ENCODE measurements around the gene TLCD5.

TLCD5 gene

DNA sequence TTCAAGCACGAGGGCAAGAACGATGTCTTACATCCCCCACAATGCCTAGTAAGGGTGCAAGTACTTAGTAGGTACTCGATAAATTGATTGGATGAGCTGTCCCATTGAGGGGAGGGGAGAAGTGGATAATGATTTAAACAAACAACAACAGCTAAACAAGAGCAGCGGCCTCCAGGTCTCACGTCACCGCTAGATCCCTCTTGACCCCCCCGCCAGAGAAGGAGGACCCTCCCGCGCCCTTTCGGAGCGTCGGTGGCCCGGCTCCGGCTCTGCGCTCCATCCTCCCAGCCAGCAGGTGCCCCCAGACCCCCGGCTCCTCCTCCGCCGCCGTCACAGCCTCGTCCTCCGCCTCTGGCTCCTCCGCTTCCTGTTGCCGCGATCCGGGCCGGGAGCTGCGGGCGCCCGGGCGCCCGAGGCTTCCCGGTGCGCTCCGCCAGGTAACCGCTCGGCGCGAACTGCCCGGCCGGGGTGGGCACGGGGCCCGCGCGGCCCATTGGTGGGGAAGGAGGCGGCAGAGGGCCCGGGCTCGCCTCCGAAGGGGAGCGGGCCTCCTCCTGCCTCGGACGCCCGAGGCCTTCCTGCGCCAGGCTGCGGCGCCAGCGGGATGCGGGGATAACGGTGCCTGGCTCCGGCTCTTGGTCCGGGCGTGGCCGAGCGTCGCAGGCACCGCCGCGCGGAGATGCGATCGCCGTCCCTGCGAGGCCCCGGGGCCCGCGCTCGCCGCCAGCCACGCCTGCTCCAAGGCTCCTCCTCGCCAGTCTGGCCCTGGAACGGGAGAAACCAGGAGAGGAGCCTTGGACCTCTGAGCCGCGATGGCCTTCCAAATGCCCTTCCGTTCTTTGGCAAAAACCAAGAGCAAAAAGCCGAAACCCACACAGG is at the start of gene TLCD5:
TSS of gene TLCD5 (plus strand) at position 368 of the 879 bp plus-strand sequence. CDS start 2,143 bp downstream, outside the sequence.
- DNase-seq, result no peak

DNA sequence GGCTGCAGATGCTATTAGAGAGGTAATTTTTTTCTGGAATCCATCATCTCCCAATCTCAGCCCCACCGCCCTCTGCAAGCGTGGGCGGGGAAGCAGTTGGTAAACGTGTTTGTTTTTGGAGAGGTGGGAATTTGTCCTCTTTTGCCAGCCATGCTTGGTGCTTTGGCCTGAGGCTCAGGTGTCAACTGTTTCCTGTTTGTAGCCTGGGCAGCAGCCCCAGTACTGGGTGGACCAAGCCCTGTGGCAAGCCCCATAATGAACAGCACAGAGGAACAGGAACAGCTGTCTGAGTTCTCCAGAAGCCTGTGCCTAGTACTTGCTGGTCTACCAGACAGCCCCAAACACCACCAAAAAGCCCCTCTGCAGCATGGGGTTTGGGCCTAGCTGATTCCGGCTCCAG is 45.6 kb upstream of the TLCD5 start:
- DNase-seq, result no peak

DNA sequence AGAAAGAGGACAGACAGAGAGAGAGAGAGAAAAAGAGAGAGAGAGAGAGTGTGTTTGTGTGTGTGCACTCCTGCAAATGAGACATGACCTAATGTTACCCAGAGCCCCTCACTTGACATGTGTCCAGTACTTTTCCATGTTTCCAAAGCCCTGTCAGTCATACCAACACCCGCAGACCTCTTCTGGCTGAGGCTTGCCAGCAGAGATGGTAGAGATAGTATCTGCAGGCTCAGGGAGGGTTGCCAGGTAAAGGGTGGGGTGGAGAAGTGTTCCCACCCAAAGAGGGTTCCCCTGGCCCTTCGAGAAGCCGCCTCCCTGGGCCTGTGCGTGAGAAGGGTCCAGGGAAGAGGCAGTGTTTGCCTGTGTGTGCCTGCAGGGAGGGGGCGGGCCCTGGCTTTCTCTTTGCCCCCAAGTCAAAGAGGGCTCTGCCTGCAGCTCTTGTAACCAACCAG is 44.5 kb upstream of the TLCD5 start:
- no peak for DNase-seq

DNA sequence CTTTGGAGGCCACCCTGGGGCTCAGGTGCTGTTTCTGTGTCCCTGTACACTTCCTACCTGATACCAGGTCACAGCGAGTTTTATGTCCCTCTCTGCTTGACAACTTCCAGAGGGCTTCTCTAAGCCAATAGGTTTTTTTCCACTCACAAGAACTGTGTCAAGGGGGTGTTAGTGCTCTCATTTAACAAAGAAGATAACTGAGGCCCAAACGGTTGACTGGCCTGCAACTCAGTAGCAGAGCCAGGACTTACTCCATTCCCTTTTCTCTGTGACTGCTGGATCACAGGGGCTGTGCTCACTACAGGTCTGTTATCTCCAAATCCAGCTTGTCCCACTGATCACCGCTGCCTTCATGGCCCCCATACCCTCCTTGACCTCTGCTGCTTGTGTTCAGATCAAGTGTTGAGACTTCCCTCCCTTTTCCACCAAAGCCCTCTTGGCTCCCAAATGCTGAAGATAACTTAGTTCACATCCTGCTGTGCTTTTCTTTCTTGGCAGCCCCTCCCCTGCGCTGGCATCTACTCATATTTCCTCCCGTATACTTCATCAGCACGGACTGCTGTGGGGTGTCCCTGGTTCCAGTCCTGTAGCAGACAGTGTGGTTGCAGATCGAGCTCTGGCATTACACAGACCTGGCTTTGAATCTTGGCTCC is 43.8 kb upstream of the TLCD5 start:
- DNase-seq, result no peak

DNA sequence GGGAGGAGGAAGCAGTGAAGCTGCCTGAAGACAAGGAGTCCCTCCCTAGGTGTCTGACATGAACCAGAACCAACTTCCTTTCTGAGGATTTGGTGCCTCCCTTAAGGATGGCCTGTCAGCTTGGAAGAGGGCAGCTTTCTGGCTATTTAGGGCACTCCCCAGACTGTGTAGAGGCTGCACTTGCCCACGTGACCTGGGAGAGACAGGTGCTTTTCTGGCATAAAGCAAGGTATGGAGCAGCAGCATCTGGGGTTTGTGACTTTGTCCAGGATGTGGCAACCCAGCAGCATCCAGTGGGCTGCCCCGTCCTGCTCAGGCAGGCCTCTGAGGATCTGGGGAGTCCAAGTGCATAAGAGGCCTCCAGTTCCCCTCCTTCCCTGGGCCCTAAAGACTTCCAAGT is 42.0 kb upstream of the TLCD5 start:
- DNase-seq, result no peak

DNA sequence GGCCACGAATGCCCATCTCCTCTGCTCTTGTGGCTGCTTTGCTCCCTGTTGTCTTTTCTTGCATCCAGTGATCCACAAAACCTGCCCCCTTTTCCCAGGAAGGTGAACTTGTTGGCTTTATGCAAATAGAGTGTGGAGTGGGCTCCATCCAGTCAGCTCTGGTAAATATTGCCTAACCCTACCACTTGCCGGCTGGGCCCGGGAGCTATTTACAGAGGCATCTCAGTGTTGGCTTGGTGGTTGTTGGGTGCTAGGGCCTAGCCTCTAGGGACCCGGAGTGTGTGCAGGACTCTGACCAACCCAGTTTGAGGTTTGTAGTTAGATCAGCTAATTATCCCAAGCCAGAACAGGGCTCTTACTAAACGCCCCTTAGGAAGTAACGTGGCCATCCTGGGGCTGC is 40.8 kb upstream of the TLCD5 start:
- DNase-seq, result no peak

DNA sequence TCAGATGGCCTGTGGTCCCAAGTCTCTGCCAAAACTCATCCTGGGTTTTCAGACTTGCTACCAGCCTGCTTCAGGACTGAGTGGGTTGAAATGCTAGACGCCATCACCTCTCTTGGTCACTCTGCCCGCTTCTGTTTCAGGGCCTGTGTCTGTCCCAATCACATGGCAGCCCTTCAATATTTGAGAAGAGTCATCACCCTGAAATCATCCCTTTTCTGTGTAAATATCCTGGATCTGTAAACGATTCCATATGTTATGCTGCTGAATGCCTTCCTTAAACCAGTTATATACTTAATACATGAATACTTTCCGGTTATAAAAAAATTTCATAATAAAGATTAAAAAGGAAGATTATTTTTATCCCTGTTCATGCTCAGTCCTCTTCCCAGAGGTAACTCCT is 39.8 kb upstream of the TLCD5 start:
- no peak for DNase-seq

DNA sequence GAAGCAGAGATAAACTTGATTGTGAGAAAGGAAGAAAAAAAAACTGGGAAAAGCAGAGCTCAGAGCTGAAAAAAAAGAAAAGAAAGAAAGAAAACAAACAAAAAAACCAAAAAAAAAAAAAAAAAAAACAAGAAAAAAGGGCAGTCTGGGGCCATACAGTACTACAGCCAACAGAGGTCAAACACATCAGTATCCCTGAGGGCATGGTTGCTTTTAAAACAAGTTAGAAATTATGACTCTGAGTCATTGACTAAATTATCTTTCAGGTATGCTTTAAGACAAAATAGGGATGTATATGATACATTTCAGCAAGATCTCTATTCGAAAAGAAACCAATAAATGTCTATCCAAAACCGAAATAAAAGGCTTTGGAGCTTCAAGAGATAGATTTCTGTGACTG is 37.1 kb upstream of the TLCD5 start:
- no peak for DNase-seq

DNA sequence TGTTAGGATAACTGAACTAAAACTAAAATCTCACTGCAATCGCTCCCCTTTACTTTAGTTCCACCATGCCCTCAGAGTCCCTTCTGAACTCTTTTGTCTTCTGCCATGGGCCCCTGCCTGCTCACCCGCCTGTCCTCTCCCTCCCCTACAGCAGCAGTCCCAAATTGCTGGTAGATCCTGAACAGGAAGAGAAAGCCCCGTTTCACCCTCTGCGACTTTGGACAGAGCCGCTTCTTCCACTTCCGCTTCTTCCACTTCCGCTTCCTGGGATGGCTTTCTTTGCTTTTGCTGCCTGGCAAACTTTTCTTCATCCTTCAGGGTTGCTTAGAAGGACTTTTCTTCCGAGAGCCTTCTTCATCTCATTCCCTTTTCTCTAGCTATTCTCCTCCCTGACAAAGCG is 35.7 kb upstream of the TLCD5 start:
- no peak for DNase-seq

DNA sequence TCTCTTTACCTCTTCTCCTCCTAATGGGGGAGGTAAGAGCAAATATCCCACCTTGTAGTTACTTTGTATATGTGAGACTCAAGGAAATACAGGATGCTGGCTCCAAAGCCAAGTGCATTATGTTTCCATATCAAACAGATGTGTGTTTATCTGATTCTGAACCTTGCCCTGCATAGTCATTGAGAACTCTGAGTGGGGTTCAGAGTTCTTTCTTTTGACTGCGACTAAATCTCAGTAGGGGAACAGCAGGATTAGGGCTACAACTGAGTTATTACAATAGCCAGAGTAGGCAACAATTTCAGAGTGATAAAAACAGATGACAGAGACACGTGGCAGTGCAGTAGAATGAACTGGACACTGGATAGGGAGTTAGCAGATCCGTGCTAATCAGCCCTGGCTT is 34.1 kb upstream of the TLCD5 start:
- no peak for DNase-seq

DNA sequence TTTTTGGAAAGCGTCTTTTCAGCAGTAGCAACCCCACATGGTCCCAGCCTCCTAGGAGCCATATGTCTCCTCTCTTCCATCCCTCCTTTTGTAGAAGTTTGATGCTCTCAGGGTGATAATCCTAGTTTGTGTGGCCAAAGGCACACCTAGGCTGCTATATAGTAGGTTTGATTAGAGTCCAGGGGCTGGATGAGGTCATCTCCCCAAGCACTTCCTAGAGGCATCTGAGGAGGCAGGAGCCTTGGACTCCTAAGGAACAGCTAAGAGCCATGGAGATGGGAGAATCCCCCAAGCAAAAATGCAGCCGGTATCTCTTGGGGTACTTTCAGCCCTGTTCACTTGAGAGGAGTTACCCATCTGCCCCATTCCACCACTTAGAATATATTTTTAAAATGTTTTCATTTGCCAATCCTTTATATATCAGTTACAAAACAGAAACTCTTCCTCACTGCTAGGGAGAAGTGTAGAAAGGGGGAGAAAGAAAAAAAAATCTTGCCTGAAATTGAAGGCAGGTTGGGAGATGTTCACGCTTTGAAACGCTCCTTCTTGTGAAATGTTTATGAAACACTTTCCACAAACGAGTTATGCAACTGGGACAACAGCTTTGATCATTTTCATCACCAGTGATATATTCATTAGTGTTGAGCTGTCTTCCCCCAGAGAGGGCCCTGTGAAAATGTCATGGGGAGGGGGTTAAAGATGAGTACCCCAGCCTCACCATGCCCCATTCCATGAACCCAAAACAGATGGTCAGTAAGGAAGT is 31.9 kb upstream of the TLCD5 start:
- no peak for DNase-seq

DNA sequence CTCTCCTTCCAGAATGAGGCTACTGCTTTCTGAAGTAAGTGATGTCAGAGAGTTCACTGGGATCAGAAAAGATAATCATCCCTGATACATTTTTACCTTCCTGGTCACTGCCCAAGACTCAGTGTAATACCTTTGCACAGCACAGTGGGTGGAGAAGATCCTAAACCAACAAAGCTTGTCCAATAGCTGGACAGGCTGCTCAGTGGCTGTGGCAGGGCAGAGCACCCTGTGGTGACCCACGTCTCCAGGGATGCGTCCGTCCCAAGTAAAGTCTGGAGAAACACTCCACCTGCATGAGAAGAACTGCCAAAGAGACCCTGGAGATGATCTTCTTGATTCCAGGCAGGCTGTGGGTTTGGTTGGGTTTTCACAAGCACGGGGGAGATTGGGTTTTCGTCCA is 31.0 kb upstream of the TLCD5 start:
- no peak for DNase-seq

DNA sequence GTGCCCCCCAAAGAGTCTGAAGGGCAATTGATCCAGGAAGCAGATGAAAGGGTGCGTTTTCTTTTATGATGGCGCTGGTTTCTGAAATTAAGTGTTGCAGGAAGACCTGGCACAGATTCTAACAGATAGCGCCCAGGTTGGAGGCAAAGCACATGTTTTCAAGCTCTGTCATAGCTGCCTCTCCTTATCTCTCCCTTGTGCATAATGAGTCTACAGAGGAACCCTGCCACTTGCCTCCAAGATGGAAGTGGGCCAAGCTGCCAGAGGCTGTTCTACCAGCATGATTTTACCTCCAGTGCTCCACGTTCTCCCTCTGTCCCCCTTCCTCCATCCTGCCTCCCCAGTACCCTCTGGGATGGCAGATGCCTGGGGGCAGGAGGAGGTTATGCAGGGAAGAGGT is 30.0 kb upstream of the TLCD5 start:
- no peak for DNase-seq

DNA sequence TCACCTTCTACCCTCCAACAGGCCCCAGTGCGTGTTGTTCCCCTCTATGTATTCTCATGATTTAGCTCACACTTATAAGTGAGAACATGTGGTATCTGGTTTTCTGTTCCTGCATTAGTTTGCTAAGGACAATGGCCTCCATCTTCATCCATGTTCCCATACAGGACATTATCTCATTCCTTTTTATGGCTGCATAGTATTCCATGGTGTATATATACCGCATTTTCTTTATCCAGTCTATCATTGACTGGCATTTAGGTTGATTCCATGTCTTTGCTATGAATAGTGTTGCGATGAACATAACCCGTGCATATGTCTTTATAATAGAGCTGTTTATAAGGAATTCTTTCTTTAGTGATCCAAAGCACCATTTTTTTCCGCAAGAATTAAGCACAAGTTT is 28.5 kb upstream of the TLCD5 start:
- DNase-seq, result no peak

DNA sequence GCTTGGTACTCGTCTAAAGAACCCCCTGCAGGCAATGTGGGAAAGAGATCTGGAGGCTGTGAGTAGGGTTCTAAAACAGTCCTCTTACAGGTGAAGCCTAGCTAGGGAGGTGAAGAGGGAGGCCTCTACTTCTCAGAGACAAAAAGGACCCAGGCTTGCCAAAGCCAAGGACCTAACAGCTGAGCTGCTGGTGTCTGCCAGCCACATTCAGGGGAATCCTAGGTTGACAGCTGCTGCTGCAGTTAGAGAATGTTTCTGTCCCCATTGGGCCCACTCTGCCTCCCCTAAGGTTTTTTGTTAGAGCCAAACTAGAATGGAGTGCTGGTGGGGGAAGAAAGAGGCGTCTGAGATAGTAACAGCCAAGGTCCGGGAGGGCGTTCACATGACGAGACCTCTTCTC is 26.6 kb upstream of the TLCD5 start:
- DNase-seq, result no peak

DNA sequence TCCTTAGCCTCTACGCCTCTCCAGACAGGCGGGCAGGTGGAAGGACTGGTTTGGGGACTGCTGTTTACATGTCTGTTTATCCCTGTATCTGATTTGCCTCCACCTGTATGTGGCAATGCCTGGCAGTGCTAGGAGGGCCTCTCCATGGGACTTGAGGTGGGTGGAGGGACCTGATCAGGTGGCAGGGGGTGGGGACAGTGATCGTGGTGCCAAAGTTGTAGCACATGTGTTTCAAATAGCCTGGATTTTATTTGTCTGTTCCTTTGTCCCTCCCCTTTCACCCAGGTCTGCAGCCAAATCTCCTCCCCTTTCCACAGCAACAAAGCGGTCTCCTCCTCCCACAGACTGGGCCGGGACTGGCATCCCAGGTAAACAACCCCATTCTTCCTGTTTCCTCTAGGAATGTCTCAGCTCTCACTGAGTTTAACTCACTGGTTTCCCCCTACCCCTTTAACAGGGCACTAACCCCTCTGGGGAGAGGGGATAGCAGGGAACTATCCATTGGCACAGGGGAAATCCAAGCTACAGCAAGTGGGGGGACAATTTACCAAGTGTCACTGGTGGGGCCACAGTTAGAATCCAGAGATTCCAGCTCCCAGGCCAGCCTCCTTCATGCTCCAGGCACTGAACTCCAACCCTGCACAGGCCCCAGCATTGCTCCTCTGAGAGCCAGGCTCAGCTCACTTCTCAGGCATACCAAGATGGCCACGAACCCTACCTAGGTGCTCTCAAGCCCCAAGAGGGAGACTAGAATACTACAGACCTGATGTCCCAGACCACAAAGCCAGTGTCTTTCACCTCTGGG is 22.9 kb upstream of the TLCD5 start:
- no peak for DNase-seq

DNA sequence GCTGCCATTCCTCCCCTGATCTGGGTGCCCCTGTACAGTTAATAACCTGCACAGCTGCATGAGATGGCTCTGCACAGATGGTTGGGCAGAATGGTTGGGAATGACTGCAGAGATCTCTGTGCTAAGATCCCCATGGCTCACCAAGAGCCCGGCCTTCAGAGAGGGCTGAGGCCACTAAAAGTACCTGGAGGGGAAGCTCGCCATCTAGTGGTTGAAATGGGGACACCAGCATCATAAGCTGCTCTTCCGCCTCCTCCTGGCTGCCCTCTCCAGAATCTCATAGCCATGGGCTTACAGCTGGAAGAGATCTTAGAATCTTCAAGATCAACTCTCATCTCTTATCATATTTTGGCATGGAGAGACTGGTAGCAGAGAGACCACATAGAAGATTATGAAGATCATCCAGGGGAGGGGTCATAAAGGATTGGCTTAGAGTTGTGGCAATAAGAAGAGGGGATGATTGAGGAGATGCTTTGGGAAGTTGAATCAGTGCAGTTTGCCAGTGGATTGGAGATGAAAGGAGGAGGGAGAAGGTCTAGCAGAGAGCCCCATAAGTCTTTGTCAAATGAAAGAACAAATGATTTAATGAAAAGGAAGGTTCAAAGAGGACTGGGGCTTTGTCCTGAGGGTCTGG is 22.0 kb upstream of the TLCD5 start:
- DNase-seq, result no peak

DNA sequence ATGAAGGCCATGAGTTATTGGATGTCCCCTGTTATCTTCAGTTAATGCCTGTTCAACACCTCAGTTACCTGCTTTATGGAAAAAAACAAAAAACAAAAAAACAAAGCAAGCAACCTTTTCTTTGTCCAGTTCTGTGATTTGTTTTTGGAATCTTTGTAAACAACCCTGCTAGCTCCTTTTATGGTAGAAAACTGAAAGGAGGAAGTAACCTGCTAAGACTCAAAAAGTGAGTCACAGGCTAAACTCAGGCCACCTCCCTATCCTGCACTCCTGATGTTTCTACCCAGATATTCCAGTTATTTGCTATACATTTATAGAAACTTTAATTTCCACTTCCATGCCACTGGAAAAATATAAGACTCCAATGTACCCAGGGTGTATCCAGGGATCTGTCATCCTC is 20.6 kb upstream of the TLCD5 start:
- DNase-seq, result no peak

DNA sequence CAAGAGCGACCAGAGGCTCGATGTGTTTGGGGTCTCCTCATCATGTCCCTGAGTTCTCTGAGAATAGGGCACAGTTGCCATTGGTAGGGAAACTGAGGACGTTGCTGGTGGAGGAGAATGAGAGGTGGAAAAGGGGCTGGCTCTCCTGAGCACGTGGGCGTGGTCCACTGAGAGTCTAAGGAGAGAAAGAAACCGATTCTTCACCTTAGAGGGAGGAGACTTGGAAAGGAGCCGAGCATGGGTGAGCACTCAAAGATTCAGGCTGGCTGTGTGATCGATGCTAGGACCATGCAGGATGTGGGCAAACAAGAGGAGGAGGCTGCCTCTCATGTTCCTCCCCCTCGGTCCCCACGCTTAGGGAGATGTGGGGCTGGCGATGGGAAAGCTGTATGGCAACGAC is 19.8 kb upstream of the TLCD5 start:
- no peak for DNase-seq

DNA sequence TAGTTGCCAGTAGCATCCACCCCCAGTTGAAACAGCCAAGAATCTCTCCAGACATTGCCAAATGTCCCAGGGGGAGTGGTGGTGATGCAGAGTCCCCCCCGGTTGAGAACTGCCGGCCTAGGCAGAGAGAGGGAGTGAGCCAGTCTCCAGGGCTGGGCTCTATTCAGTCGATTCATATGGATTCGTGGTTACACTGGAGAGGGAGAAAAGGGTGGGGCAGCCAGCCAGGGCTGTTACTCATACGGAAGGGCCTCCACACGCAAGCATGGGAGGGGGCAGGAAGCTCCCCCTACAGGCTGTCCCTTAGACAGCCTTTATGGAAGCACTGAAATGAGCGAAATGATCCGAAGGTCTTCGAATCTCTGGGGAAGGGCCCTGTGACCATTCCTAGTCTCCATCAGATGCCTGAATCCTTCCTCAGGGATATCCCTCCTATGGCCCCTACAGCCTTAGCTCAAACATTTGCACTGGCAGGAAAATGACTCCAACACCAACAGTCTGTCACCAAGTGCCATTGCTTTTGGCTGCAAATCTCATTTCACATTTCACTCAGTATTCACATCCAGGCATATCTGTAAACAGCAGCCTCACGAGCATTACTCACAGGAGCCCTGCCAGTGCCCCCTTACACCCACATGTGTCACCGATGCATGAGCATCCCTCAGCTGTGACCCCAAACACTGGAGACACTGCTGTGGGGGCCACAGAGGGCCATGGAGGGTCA is 18.4 kb upstream of the TLCD5 start:
- DNase-seq, result peak; percentile 48

DNA sequence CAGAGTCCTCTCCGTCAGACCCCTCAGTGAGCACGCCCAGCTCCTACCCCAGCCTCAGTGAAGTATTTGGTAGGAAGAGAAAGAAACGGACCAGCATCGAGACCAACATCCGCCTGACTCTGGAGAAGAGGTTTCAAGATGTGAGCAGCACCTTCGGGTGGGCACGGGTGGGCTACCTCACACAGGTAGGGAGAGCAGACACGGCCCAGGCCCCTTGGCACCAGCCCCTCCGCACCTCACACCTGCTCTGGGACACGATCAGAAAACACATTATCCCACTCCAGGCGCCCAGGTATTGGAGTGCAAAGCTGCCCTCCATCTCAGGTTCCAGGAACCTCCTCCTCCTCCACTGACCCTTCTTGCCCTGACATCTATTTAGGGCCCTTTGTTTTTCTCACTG is 17.6 kb upstream of the TLCD5 start:
- DNase-seq, result no peak

DNA sequence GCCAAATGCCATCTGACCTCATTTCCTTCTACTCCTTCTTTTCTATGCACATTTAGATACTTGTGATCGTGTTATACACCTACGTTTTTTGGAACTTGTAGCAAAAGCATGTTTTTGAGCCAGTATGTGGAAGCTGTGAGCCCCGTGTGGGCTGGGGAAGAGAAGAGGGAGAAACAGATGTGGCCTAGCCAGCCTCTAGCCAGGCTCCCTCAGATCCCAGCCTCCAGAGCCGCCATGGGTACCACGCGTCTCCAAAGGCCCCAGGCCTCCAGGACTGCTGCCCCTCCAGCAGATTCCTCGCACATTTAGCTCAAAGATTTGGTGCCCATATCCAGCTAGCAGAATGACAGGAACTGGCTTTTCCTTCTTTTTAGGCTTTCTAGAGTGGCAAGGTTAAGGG is 17.0 kb upstream of the TLCD5 start:
- DNase-seq, result no peak

All from GOT3 (cell line).